8988T (cell line): ENCODE data around the gene APAF1.

Experiments
- DNase-seq: peaks from one replicate; pipeline ENCODE4 v3.0.0; 2011

APAF1 gene

GRCh38 chr12:98767248-98767647 is 122.2 kb downstream of the APAF1 start:
- DNase-seq, result no peak

GRCh38 chr12:98769068-98769467 is 124.0 kb downstream of the APAF1 start:
- DNase-seq, result no peak

- no peak for DNase-seq
Measured at GRCh38 chr12:98770230-98770629, 125.1 kb downstream of the APAF1 start.

- DNase-seq, result no peak
Measured at GRCh38 chr12:98771811-98772752, 127.0 kb downstream of the APAF1 start.

GRCh38 chr12:98772818-98773217 is 127.7 kb downstream of the APAF1 start:
- DNase-seq, result no peak

- DNase-seq, result no peak
Measured at GRCh38 chr12:98780261-98780660, 135.2 kb downstream of the APAF1 start.

GRCh38 chr12:98783420-98783819 is 138.3 kb downstream of the APAF1 start:
- no peak for DNase-seq
